Left cardiac atrium (tissue), 4 donors: Measurements from ENCODE around the gene SLC22A5. TPM values are rescaled to one million over a fixed set of nuclear protein-coding genes. Genes with fewer than 3 reads are reported as not detected.
"Not testable (repeated sequence)": the region's sequence is repeated elsewhere in the genome, so short reads cannot be mapped to it uniquely, and the experiment has no call there.

Experiments
- ATAC-seq, 2 donors: fragments of 200-7000 bp; cut with Tn5 transposase; one replicate each; pipeline ENCODE4 v1.9.1; 2020; ENCODE audit warnings: mild to moderate bottlenecking in 2 of 2, moderate library complexity in 2 of 2
- DNase-seq: peaks from one replicate; pipeline ENCODE4 v3.0.0-alpha.2; 2020
- intact Hi-C, 2 donors: fragments of 100-400 bp; cut with DNase I; formaldehyde crosslinking; loops; one replicate each; pipeline versions ENCODE4 v1.14.1 to v1.15.1; 2022 to 2023
- total RNA-seq, 2 donors: library from RNA; stranded (reverse); fragmentation: NEBNext Ultra II Directional; extraction: Animal tissue kit (Norgen Biotek cat#: 25700); gene quantifications; one replicate each; pipeline ENCODE4 v1.2.1, GENCODE V29; 2021
- donor health status: DM: no; HTN: yes; CAD: no.
- donor health status: DM: no; HTN: yes; CAD: no; lungs with severe emphysema.
- donor health status: DM: yes; HTN: yes; CAD: no.
- donor health status: Dilated cardiomyopathy.

SLC22A5 gene
- total RNA-seq, 2 donors from 2014 or later: 7.9 to 15.3 TPM

DNA sequence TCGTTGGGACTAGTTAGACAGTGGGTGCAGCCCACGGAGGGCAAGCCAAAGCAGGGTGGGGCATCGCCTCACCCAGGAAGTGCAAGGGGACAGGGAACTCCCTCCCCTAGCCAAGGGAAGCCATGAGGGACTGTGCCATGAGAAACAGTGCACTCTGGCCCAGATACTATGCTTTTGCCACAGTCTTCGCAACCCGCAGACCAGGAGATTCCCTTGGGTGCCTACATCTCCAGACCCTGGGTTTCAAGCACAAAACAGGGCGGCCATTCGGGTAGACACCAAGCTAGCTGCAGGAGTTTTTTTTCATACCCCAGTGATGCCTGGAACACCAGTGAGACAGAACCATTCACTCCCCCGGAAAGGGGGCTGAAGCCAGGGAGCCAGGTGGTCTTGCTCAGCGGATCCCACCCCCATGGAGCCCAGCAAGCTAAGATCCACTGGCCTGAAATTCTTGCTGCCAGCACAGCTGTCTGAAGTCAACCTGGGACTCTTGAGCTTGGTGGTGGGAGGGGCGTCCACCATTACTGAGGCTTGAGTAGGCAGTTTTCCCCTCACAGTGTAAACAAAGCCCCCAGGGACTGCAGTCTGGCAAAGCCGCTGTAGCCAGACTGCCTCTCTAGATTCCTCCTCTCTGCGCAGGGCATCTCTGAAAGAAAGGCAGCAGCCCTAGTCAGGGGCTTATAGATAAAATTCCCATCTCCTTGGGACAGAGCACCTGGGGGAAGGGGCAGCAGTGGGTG is 28.6 kb downstream of the SLC22A5 start:
- DNase-seq, ATAC-seq, intact Hi-C loops: not testable (repeated sequence)

GRCh38 chr5:132404041-132404440 is 34.5 kb downstream of the SLC22A5 start:
- intact Hi-C loops, DNase-seq, ATAC-seq: not testable (repeated sequence)

- DNase-seq (no peak), ATAC-seq (no peak)
- intact Hi-C loops: no loop called here
Measured at GRCh38 chr5:132405646-132406045, 36.1 kb downstream of the SLC22A5 start.

DNA sequence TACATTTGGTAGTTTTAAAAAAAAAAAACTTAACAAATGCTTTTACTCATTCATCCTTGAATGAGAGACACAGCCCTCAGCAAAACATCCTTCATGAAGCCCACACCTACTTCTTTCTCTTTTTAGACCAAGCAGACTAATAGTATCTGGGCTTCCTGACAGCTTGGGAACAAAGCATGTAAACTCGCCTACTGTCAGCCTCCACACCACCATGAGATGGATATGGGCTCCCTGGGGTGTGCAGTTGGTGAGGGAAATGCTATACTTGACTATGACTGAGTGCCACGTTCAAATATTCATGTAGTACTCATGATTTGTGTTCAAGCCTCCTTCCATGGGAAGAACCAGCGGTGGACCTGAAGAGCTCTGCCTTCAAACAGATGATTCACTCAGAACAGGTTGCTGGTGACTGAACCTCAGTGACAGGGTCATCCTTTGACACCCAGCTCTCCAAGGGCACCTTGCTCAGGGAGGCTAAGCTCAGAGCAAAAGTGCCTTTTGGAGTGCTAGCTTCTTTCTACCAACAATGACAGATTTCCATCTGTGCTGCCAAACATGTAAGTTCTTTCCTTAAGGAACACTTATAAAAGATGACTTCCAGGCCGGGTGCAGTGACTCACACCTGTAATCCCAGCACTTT is 36.8 kb downstream of the SLC22A5 start:
- DNase-seq (no peak), ATAC-seq (no peak)
- intact Hi-C loops: no loop called here

DNA sequence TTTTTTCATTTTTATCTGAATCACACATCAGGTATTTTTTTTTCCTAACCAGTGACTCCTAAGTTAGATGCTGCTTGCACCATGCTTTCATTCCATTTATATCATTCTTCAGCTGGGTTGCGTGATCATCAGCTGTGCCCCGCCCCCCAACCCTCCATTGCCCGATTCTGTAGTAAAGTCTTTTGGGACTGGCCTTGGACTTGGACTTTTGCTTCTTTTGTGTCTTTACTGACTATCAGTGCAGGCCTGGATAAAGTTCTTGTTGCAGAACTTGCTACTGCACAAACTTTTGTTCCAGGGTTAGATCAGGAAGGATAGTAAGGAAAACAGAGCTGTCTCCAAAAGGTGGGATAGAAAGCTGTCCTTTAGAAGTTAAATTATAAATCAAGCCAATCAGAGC is 38.5 kb downstream of the SLC22A5 start:
- intact Hi-C loops: no loop called here
- ATAC-seq: no peak
- no peak for DNase-seq

DNA sequence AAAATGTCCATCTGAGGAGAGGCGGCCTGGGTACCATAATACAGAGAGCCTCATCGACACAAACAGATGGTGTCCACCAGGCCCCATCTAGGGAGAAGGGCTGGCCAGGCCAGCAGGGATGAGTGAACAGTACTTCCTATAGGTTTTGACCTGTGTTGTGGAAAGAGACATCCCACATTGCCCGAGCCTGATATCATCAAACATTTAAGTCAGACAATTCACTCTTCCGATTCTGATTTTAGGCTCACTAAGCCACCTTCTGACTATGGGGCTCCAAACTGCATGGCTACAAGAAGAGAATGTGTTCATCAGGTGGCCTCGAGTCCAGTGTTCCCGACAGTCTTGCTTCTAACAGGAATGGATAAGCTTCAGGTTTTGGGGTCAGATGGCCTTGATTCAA is 38.9 kb downstream of the SLC22A5 start:
- DNase-seq: no peak
- intact Hi-C loops: no loop called here
- ATAC-seq: no peak

- DNase-seq: no peak
- ATAC-seq: no peak
- intact Hi-C loops: no loop called here
Measured at GRCh38 chr5:132408965-132409364, 39.5 kb downstream of the SLC22A5 start.

DNA sequence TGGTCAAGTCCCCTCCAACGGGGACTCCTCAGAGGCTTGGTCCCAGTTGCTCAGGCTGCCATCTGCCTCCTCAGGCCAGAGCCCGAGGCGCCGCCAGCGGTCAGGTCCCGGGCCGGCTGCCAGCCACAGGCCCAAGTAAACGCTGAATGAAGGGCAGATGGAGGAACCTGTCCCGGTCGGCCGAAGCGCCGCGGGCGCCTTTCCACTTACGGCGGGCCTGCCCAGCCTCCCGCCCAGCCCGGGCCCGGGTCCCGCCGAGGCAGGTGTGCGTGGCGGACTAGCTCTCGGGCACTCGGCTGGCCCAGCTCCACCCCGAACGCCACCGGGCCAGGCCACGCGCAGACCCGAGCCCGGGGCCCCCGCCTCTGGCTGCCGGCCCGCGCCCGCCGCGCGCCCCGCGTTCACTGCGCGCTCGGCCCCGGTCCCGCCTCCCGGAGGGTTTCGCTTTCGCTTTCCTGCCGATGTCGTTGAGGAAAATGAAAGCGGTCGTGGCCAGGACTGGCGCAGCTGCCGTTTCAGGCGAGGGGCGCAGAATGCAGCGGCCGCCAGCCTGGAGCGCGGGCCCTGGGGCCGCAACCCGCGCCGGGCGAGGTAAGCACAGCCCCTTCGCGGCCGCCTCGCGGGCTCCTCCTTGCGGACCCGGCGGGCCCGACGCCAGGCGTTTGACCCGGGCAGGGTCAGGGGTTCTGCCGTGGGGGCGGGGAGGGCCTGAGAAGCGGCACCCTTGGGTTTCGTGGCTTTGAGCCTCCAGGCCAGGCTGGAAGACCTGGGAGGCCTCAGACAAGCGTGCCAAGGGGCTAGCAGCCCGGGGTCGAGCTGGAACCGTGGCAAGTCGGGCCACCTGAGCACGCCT is 41.2 kb downstream of the SLC22A5 start:
- ATAC-seq (peak; percentile 87 to 89), DNase-seq (peak; percentile 88)
- intact Hi-C loops: loop anchor here in 1 of 2 donors (5.0 kb wide), 1 partner anchor 82 kb away; the partner anchor contains the start of gene IRF1

DNA sequence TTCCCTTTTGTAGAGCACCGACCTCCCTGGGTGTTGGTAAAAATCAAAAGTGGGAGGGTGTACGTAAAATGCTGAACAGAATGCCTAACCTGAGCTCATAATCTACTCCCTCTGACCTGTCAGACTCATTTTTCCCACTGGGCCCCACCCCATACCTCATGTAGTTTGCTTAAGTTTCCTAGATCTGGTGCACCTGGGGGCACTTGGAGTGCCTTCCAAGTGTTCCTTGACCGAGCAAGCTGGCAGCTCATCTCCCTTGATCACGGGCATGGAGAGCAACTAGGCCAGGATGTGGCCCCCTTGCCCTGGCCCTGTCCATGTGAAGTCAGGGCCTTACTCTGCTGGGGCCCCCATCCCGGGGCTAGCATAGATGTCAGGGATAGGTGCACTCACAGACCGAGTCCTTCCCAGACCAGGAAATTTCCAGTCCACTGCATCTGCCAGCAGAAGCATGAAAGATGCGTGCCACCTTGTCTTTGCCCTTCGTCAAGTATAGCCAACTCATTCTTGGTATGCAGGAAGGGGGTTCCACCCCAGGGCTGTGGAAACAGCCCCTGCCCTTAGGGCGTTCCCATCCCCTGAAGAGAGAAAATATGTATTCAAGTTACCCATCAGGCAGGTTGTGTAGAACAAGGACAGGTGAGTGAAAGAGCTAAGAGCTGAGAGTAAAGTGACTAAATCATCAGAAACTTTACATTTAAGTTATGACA is 41.9 kb downstream of the SLC22A5 start:
- intact Hi-C loops: loop anchor here in 1 of 2 donors (5.0 kb wide), 1 partner anchor 81 kb away; the partner anchor contains the start of gene IRF1
- DNase-seq (no peak), ATAC-seq (peak; percentile 6 to 16)

DNA sequence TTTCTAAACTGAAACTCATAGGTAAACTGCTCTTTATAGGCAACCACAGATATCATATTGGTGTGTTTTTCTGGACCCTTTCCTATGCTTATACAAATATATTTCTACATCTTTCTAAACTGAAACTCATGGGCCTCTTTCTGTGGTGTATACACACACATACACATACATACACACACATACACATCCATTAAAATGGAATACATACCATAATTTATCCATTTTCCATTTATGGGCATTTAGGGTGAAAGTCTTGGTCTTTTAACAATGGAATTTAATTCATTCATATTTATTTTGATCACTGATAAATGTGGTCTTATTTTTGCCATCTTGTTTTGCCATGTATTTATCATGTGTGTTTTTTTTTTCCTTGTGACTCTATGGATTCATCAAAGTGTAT is 44.1 kb downstream of the SLC22A5 start:
- no peak for ATAC-seq

DNA sequence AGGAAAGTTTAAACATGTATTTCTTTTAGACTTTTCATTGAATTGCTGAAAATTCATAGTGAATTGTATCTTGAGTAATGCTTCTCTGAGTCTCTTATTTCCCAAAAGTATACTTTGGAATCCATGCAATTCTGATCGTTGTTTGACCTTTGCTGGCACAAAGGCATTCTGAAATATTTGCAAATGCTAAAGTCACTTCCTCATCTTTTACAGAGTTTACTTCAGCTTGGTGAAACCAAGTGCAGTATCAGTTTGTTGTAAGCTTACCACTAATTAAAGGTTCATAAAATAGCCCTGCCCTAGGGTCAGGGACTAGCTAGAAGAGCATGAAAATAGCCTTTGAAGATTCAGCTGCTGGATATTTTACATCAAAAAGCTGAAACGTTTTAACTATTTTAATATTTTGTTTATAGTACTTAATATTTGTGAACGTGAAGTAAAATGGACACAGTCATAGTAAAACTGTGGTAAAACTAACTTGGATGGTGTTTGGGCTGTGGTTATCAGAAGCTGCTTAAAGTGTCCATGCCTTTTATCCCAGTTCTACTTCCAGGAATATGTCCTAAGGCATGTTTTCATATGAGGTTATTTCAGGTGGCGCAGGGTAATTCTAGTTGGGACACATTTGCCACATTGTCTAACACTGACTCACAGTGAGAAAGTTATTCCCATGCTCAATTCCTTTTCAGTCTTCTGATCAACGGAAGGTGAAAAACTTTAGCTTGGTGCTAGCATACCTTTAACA is 45.3 kb downstream of the SLC22A5 start:
- intact Hi-C loops: loop anchor here in 1 of 2 donors (5.0 kb wide), 1 partner anchor 77 kb away; the partner anchor contains the start of gene IRF1
- no peak for ATAC-seq
- DNase-seq: no peak

More for the DNA sequence above, 44.1 kb downstream of the SLC22A5 start:
- DNase-seq: no peak
- intact Hi-C loops: loop anchor here in 1 of 2 donors (5.0 kb wide), 1 partner anchor 79 kb away; the partner anchor contains the start of gene IRF1

GRCh38 chr5:132415516-132415915 is 46.0 kb downstream of the SLC22A5 start:
- DNase-seq, intact Hi-C loops, ATAC-seq: not testable (repeated sequence)

GRCh38 chr5:132416306-132417009 is 46.9 kb downstream of the SLC22A5 start:
- no peak for ATAC-seq
- intact Hi-C loops: no loop called here
- no peak for DNase-seq

DNA sequence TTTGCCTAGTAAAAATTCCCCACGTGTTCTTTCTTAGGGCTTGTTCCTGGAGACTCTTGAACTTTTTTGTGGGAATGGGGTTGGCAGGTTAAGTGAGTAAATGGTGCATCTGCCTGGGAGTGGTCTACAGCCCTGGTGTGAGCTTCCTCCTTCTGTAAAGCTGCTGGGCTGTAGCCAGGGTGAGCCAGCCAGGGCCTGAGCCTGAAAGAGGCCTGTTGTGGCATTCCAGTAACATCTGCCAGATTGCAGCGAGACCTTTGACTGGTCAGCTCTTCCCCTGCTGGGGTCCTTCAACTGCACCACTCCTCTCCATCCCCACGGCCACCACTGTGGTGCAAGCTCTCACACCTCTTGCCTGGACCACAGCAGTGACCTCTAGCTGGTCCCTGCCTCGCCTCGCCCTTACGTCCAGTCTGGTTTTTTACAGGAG is 47.5 kb downstream of the SLC22A5 start:
- intact Hi-C loops: no loop called here
- DNase-seq (peak; percentile 48), ATAC-seq (peak; percentile 12 to 50)

GRCh38 chr5:132417461-132417860 is 48.0 kb downstream of the SLC22A5 start:
- intact Hi-C loops: no loop called here
- DNase-seq (no peak), ATAC-seq (no peak)

GRCh38 chr5:132417889-132418485 is 48.5 kb downstream of the SLC22A5 start:
- ATAC-seq: no peak
- no peak for DNase-seq
- intact Hi-C loops: loop anchor here in 1 of 2 donors (2.0 kb wide), 1 partner anchor 79 kb away; no protein-coding TSS in a partner anchor

- ATAC-seq (no peak), DNase-seq (no peak)
- intact Hi-C loops: loop anchor here in 1 of 2 donors (2.0 kb wide), 1 partner anchor 78 kb away; no protein-coding TSS in a partner anchor
Measured at GRCh38 chr5:132418881-132419280, 49.4 kb downstream of the SLC22A5 start.
